HG03460 (cell line): ENCODE results near the gene PDE1A.

Experiments
- ATAC-seq: cut with Tn5 transposase; IDR thresholded peaks from one replicate; pipeline ENCODE4 v1.9.1; 2021; ENCODE audit not compliant: unreplicated experiment

Gene PDE1A

DNA sequence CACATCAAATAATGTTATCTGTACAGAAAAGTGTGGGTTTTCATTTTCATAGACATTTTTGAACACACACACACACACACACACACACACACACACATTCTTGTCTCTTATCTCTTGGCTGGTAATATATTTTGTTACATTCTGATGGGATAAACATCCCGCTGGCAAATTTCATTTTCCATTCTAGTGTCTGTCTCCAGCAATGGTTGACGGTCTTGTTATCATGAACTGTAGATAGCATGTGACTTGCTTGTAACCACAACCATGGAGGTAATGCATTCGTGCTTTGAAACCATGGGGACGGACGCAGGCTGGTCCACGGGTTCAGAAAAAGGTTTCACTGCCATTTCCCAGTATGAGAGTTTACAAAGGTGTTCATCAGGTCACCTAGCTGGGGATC lies 284.8 kb downstream of the PDE1A start:
- no peak for ATAC-seq

DNA sequence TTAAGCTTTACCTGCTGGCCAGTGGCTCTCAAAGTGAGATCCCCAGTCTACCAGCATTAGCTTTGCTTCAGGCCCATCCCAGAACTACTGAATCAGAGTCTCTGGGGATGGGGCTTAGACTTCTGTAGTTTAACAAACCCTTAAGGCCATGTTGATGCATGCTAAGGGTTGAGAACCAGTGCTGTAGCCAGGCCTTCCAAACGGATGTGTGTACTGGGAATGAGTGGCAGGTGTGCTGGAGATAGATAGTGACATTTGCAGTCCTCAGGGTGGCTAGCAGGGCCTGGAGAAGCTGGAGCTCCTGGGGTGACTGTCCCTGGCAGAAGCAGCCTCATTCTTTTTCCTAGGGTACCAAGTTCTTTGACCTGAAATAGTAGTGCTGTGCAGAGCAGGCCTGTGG lies 292.6 kb downstream of the PDE1A start:
- no peak for ATAC-seq

DNA sequence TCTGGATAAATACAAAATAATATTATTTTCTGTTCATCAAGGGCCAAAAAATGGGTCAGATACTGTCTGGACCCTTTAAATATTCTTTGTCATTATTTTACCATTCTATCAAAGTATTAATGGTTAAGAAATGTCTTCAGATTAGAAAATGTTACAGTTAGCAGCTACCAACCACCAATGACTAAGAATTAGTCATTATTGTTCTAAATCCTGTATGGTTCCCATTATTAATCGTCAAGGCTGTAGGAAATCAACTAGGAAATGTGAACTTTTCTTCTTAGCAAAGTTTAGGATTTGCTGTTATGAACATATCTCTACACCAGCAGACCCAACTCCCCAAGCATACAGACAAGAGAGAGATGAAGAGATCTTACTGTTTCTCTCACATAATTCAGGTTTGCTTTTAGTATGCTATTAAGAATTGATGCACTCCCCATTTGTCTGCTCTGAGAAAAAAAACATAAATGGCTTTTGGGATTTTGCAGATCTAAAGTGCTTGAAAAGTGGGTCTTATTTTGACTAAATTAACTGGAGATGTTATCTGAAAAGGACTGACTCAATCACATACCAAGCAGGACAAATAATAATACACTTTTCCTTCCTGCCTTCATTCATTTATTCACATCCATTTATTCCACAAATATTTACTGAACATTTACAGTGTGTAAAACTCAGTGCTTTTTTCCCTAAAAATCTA lies 293.5 kb downstream of the PDE1A start:
- ATAC-seq = no peak

DNA sequence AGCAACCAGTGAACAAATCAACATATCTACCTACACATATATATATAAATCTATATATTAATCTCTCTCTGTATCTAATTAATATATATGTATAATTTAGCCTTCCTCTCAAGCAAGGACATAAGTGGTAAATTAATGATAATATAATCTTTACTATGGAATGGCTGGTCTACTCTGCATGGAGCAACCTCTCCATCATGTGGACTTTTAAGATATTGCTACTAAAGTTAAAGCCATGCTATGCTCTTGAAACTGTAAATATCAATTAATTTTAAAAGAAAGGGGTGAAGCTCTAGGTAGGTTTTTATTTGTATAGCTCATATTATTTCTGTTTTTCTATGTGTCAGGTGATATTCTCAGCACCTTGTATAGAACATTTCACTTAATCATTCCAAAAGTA lies 294.2 kb downstream of the PDE1A start:
- ATAC-seq = no peak

DNA sequence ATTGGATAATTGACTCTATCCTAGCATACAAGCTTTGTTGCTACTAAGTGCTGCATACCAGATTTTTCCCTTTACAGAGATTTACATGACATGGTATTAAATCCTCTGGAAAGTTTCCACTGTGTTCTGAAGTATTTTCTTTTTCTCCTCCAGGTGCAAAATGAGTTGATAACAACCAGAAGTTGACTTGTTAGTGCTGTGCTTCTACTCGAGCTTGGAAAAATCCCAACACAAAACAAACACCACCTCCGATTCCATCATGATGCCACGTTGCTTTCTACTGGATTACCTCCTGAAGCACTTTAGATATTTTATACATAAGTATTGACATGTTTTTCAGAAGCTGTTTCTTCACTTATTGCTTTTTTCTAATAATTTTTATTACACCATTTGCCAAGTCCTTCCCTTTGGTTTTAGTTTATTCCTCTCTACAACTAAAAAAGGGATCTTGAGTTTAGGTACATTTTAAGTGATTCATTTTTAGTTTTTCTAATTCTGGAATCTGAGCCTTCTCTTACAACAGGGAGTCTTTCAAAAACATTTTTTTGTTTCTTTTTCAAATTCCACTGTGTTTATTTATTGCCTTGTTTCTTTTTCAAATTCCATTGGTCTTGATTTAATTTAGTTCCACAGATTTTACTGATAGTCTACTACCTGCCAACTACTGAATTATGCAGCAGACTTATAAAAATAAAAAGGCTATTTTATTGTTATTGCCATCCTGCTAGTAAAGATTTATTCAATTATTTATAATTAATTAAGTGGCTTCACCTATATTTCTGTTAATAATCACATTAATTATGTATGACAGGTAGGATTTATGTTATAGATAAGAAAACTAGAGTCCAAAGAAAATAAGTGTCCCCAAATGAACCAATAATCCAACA lies 297.8 kb downstream of the PDE1A start:
- ATAC-seq = no peak

DNA sequence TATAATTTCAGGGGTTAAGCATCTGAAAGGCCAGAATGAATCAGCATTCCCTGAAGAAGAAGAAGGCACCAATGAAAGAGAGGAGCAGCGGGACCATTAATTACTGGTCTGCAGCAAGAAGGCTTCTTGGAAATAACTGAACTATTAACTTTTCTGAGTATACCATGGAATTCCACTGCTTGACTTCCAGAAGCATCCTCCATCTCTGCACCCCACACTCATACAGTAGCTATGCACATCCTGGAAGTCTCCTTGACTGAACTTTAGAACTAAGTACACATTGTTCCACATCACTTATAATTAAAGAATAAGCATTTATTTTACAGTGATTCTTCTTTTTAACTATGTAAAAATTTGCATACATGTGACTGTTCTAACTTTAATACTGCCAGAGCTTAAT lies 309.6 kb downstream of the PDE1A start:
- no peak for ATAC-seq

DNA sequence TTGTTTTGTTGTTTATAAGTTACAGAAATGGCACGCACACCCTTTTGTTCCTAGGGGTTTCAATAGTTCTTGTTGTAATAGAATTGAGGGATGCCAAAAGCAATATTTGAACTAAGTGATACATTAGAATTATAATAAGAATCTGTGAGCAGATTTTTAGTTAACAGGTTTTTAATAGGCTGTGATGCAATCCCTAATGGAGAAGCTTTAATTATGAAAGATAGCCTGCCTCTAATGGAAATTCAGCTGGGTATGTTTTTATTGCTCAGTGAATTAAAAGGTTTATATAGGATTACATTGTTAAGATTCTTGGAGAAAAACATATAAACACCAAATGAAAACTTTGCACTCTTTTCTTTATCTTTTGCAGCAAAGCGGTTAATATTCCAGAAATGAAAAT lies 310.1 kb downstream of the PDE1A start:
- no peak for ATAC-seq

DNA sequence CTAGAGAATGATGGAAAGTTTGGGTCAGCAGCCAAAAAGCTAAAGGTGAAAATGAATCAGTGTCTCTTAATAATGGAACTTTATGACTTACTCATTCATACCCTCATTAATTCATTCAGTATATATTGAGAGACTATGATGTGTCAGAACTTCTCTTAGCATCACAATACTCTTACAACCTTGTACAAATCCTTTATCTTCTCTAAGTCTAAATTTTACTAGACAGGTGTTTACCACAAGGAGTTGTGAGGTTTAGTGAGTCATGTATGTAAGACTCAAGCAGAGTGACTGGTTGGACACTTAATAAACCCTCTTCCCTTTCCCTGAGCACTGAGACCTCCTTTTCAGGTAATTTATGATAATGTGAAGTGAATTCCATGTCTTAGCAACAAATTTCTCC lies 311.6 kb downstream of the PDE1A start:
- no peak for ATAC-seq

DNA sequence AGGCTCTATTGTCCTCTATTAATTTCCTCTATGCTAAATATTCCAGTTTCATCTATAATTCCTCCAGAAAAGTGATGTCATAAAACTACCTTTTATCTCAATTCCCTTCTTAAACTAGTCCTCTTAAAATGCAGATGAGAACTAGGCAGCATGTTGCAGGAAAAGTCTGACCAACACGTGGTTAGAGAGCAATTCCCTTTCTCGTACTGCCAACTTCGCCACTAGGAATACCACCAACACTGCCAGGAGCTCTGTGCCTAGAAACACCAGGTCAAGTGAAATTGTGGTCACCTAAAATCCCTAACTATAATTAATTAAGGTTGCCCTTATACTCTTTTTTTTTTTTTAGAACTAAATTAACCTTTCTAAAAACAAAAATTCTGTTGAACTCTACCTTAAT lies 313.5 kb downstream of the PDE1A start:
- no peak for ATAC-seq

DNA sequence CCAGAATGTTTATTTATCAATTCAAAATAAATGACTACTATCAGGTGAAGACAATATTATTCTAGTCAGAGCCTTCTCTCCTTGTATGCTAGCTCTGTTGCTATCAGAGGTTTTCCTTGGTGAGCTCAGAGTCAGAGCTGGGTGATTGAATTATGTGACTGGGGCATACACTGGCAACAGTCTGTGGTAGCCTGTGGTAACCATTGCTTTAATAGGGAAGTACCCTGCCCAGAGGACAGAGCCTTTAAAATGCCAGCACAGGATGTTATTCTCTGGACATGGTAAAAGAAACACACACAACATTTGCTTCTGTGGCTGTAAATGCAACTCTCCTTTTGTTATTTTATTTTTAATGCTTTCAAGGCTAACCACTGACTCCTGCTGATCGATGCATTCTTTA lies 316.5 kb downstream of the PDE1A start:
- ATAC-seq = no peak

DNA sequence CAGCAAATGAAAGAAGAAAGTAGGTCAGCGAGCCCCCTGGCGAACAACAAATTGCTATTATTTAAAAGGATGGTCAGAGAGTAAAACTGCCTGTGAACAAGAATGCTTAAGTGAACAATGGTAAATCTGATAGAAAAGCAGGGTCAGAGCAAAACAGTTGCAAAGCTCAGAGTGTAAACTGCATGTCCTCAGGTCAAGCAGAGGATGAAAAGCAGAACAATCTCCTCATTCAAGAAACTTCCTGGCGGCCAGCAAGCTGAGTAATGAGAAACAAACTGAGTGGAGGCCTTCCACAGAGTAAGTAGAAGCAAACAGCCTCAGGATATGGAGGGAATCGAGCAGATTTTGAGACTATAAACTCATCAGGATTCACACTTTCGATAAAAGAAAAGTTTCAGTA lies 323.3 kb downstream of the PDE1A start:
- ATAC-seq = no peak

DNA sequence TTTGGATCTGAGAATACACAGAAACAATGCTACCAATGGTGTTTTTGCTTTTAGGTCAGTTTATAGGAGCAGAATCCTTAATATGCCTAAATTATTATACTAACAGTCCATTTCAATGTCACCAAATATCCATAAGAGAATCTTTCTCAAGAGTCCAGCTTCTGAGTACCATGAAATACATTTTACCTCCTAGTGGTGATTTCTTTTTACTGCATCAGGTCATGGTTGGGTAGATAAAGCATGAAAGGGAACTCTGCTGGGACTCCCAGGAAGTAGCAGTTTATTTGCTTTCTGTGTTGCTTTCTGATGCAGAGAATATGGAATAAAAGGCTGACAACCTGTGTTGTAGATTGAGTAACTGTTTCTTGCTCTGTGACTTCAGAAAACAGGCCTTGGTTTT lies 325.6 kb downstream of the PDE1A start:
- no peak for ATAC-seq

DNA sequence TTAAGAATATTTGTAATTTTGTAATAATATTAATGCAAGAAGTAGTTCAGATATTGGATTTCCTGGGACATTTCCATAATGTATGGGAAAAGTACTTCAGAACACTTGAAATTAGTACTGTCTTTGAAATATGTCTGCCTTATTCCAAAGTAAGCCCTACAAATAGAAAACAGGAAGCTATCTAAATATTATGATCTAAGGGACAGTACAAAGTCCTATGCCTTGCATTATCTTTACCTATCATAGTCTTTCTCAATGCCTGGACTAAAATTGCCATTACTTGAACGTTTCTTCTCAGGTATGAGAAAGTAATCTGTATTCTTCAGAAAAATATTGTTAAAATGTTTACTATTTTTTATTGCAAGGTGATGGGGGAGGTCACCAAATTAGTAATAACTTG lies 328.2 kb downstream of the PDE1A start:
- ATAC-seq = no peak

DNA sequence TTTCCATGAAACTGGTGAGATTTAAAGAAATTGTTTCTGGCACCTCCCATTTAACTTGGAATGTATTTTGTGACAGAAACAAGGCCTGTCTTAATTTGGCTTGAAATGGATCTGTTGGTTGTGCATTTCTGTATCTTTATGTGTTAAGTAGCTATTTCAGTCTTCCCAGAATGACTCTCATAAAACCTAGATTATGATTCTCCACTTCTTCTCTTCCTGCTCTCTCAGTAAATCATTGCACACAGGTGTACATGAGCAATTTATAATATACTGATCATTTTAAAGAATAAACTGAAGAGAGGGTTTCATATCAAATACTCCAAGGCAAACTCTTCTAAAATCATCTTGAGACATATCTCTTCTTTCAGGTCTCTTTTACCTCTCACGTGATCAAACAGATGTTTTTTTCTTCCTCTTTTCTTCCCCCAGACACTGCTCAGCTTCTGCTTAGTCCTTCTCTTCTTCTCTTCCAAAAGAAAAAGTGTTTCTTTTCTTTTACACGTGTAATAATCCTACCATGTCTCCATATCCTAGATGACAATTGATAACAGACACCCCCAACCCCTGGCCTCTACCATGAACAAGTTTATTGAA lies 329.2 kb downstream of the PDE1A start:
- no peak for ATAC-seq

DNA sequence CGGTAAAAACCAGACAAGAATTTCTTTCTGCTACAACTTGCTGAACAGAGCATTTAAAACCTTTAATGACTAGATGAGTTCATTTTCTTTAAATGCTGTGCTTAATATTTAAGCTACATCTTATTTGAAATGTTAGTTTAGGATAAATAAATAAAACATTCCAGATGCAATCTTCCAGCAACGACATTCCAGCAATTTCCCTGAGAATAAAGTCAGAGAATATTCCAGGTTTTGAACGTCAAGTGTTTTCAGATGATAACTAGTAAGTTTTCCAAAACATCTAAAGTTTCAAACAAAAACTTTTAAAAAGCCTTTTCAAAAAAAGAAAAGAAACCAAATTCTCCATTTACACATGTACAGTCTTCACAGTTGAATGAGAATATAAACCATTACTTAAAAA lies 336.4 kb downstream of the PDE1A start:
- no peak for ATAC-seq
